Peyer's patch (tissue), 4 donors: ENCODE results near the gene NAGPA.

Source experiments
- POLR2A ChIP-seq, 2 donors: fragments of 450-650 bp; IDR thresholded peaks; one replicate each; pipeline ENCODE4 v1.5.1; 2017; ENCODE audit warnings: antibody characterized with exemption in 2 of 2, mild to moderate bottlenecking in 2 of 2, moderate library complexity in 2 of 2
- TF ChIP-seq, protein P1 (sequence below), 6 experiments: fragments of 450-650 bp in 4 of 6; fragments of 200-600 bp in 2 of 6; sonication (generic) in 1 of 6; IDR thresholded peaks; one replicate each; pipeline ENCODE4 v1.5.1; 2017 to 2019; ENCODE audit warnings: antibody characterized with exemption in 6 of 6, mild to moderate bottlenecking in 3 of 6, moderate library complexity in 1 of 6

- TF ChIP-seq, protein P1, sequence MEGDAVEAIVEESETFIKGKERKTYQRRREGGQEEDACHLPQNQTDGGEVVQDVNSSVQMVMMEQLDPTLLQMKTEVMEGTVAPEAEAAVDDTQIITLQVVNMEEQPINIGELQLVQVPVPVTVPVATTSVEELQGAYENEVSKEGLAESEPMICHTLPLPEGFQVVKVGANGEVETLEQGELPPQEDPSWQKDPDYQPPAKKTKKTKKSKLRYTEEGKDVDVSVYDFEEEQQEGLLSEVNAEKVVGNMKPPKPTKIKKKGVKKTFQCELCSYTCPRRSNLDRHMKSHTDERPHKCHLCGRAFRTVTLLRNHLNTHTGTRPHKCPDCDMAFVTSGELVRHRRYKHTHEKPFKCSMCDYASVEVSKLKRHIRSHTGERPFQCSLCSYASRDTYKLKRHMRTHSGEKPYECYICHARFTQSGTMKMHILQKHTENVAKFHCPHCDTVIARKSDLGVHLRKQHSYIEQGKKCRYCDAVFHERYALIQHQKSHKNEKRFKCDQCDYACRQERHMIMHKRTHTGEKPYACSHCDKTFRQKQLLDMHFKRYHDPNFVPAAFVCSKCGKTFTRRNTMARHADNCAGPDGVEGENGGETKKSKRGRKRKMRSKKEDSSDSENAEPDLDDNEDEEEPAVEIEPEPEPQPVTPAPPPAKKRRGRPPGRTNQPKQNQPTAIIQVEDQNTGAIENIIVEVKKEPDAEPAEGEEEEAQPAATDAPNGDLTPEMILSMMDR (IDR thresholded peaks at IDR 0.05), result no peak
- TF ChIP-seq POLR2A (IDR thresholded peaks at IDR 0.05), result no peak
These were observed 2.1 kb downstream of the NAGPA start for GRCh38 chr16:5031601-5032000.
